Subcutaneous adipose tissue (tissue), 4 donors: ENCODE results near the gene P2RY1. TPM values are rescaled to one million over a fixed set of nuclear protein-coding genes. Genes with fewer than 3 reads are reported as not detected.

Experiments
- total RNA-seq, 4 donors: library from RNA; depleted of rRNA; stranded (reverse); fragments of >200 nt; gene quantifications; one replicate each; pipeline ENCODE4 v1.1.0, GENCODE V29; 2016
- TF ChIP-seq, protein P1 (sequence below): fragments of 450-650 bp; IDR thresholded peaks from one replicate; pipeline ENCODE4 v1.5.1; 2016; ENCODE audit warnings: low read depth, mild to moderate bottlenecking, control low read depth, antibody characterized with exemption, moderate library complexity

The P2RY1 gene
- total RNA-seq, 4 donors from 2014 or later = 2.8 to 14.3 (median 7.1) TPM

- TF ChIP-seq, protein P1, sequence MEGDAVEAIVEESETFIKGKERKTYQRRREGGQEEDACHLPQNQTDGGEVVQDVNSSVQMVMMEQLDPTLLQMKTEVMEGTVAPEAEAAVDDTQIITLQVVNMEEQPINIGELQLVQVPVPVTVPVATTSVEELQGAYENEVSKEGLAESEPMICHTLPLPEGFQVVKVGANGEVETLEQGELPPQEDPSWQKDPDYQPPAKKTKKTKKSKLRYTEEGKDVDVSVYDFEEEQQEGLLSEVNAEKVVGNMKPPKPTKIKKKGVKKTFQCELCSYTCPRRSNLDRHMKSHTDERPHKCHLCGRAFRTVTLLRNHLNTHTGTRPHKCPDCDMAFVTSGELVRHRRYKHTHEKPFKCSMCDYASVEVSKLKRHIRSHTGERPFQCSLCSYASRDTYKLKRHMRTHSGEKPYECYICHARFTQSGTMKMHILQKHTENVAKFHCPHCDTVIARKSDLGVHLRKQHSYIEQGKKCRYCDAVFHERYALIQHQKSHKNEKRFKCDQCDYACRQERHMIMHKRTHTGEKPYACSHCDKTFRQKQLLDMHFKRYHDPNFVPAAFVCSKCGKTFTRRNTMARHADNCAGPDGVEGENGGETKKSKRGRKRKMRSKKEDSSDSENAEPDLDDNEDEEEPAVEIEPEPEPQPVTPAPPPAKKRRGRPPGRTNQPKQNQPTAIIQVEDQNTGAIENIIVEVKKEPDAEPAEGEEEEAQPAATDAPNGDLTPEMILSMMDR = no peak
These were observed 4.6 kb downstream of the P2RY1 start for GRCh38 chr3:152839511-152839910.

GRCh38 chr3:152841131-152841530, 6.2 kb downstream of the P2RY1 start:
- TF ChIP-seq, protein P1 = no peak

DNA sequence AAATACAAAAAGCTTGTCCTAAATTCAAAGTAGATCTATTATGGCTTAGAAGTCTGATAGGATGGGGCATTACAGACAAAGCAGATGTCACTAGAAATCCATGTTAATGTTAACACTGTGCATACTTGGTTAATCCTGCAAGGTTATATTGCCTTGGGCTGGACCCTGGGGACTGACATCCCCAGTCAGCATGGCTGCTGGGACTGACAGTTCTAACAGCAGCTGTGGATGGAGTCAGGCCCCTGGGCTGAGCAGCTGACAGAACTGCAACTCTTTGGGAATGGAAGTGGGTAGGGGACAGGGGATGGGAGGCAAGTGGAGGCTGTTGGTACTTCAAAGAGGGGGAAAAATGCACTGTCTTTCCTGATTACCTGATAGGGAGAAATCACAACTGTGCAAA, 7.5 kb downstream of the P2RY1 start:
- TF ChIP-seq, protein P1 = no peak

GRCh38 chr3:152843955-152844354, 9.0 kb downstream of the P2RY1 start:
- TF ChIP-seq, protein P1 = no peak

DNA sequence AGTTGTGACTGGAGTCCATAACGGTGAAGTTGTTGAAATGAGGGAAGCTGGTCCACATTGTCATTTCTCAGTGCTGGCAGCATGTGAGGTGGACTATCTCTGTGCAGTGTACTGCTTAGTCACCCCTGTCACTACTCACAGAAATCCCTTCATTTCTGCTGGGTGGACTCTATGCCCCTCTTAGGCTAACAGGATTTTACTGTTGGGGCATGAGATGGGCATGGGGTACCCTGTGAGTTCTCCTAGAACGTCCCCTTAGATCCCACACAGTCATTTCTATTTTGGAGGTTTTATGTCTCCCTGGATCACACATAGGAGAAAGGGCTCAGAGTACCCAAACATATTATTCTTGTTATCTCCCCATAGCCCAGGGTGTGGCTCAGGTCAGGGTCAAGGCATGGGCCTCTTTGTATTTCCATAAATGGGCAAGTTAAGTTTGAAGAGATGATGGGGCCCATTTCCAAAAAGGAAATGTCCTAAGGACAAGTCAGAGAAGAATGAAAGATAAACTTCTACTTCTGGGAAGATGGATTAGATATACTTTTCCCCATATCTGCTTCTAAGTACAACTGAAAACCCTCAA, 15.2 kb downstream of the P2RY1 start:
- TF ChIP-seq, protein P1 = no peak

- TF ChIP-seq, protein P1 = no peak
These were observed 18.3 kb downstream of the P2RY1 start for GRCh38 chr3:152853196-152853595.

- TF ChIP-seq, protein P1 = no peak
These were observed 22.2 kb downstream of the P2RY1 start for GRCh38 chr3:152857082-152857481.
